ENCODE data around the gene UTP11.

- TF ChIP-seq CTCF (conservative IDR thresholded peaks at IDR 0.05) (no peak), ZFX (IDR thresholded peaks at IDR 0.05) (peak; percentile 86)
Observed at GRCh38 chr1:38012363-38013226, at the start of gene UTP11.
